GDM1 (cell line): ENCODE results near the gene BRSK1.
A peak's percentile ranks its signal among the peaks of the same experiment; 100 is the strongest.

Experiments used
- DNase-seq: peaks from one replicate; lab custom pipeline; 2025; lab: John Stamatoyannopoulos, UW

BRSK1 gene

GRCh38 chr19:55283548-55284377 is at the start of gene BRSK1:
Gene BRSK1 (plus strand): TSS chr19:55283997. CDS start chr19:55284443, 446 bp downstream.
- no peak for DNase-seq

GRCh38 chr19:55238030-55238429 is 45.8 kb upstream of the BRSK1 start:
- no peak for DNase-seq

GRCh38 chr19:55239004-55239403 is 44.8 kb upstream of the BRSK1 start:
- no peak for DNase-seq

- no peak for DNase-seq
These were observed 43.1 kb upstream of the BRSK1 start for GRCh38 chr19:55240713-55241020.

GRCh38 chr19:55241143-55241934 is 42.5 kb upstream of the BRSK1 start:
- DNase-seq: no peak

- no peak for DNase-seq
These were observed 41.8 kb upstream of the BRSK1 start for GRCh38 chr19:55241935-55242464.

GRCh38 chr19:55242517-55242916 is 41.3 kb upstream of the BRSK1 start:
- DNase-seq: no peak

- DNase-seq: no peak
These were observed 39.7 kb upstream of the BRSK1 start for GRCh38 chr19:55244004-55244680.

GRCh38 chr19:55245236-55245904 is 38.4 kb upstream of the BRSK1 start:
- no peak for DNase-seq

- DNase-seq: no peak
These were observed 37.0 kb upstream of the BRSK1 start for GRCh38 chr19:55246462-55247451.

GRCh38 chr19:55247621-55248099 is 36.1 kb upstream of the BRSK1 start:
- DNase-seq: no peak

- DNase-seq: no peak
These were observed 35.6 kb upstream of the BRSK1 start for GRCh38 chr19:55248166-55248675.

GRCh38 chr19:55248704-55249103 is 35.1 kb upstream of the BRSK1 start:
- no peak for DNase-seq

GRCh38 chr19:55249841-55250240 is 34.0 kb upstream of the BRSK1 start:
- no peak for DNase-seq

GRCh38 chr19:55250262-55251036 is 33.3 kb upstream of the BRSK1 start:
- DNase-seq: no peak

GRCh38 chr19:55251341-55252081 is 32.3 kb upstream of the BRSK1 start:
- peak; percentile 91 for DNase-seq

GRCh38 chr19:55252760-55253663 is 30.8 kb upstream of the BRSK1 start:
- no peak for DNase-seq
